Uterus (tissue), 4 donors: ENCODE data around the gene GPBAR1. TPM values are rescaled to one million over a fixed set of nuclear protein-coding genes. Genes with fewer than 3 reads are reported as not detected.

Experiments
- DNase-seq, 2 donors: peaks; one replicate each; pipeline ENCODE4 v3.0.0-alpha.2; 2019 to 2020
- H3K27ac ChIP-seq, 2 donors: fragments of 200-600 bp; sonication (generic); 1 replicate in 1 of 2; 2 replicates in 1 of 2; pipeline ENCODE4 v1.5.1; 2016 to 2018
- H3K27me3 ChIP-seq, 2 donors: fragments of 200-600 bp; sonication (generic); one replicate each; pipeline ENCODE4 v1.5.1; 2018 to 2019; ENCODE audit warnings: control low read depth in 1 of 2
- H3K36me3 ChIP-seq, 2 donors: fragments of 200-600 bp; sonication (generic); one replicate each; pipeline ENCODE4 v1.5.1; 2019; ENCODE audit warnings: control low read depth in 1 of 2
- H3K4me1 ChIP-seq, 2 donors: fragments of 200-600 bp; sonication (generic); one replicate each; pipeline ENCODE4 v1.5.1; 2018 to 2019; ENCODE audit warnings: control low read depth in 1 of 2
- H3K4me3 ChIP-seq, 2 donors: fragments of 200-600 bp; sonication (generic); 1 replicate in 1 of 2; 2 replicates in 1 of 2; pipeline ENCODE4 v1.5.1; 2018 to 2019; ENCODE audit warnings: mild to moderate bottlenecking in 1 of 2
- H3K9me3 ChIP-seq, 2 donors: fragments of 200-600 bp; sonication (generic); one replicate each; pipeline ENCODE4 v1.5.1; 2019; ENCODE audit warnings: control low read depth in 1 of 2
- POLR2A ChIP-seq, 2 donors: fragments of 450-650 bp; IDR thresholded peaks; one replicate each; pipeline ENCODE4 v1.6.1; 2016; ENCODE audit warnings: antibody characterized with exemption in 2 of 2, mild to moderate bottlenecking in 1 of 2, moderate library complexity in 1 of 2
- intact Hi-C: fragments of 100-400 bp; cut with DNase I; formaldehyde crosslinking; loops from one replicate; pipeline ENCODE4 v1.15.1; 2023; ENCODE audit warnings: low total_unique reads
- total RNA-seq, 4 donors: library from RNA; depleted of rRNA in 3 of 4; stranded (reverse); fragments of >200 nt in 3 of 4; gene quantifications; one replicate each; pipeline versions ENCODE4 v1.1.0 to v1.2.4, GENCODE V29; 2014 to 2023
- TF ChIP-seq, protein P1 (sequence below), 4 experiments: fragments of 200-600 bp in 2 of 4; fragments of 450-650 bp in 2 of 4; sonication (generic) in 2 of 4; IDR thresholded peaks; one replicate each; pipeline ENCODE4 v1.5.1; 2016 to 2019; ENCODE audit warnings: antibody characterized with exemption in 4 of 4, mild to moderate bottlenecking in 2 of 4, moderate library complexity in 1 of 4
- donor health status: DM: yes; HTN: yes; CAD: no.

Gene GPBAR1
- total RNA-seq, 4 donors from 2014 or later: 0.29 to 1.0 (median 0.91) TPM; not detected in 1

DNA sequence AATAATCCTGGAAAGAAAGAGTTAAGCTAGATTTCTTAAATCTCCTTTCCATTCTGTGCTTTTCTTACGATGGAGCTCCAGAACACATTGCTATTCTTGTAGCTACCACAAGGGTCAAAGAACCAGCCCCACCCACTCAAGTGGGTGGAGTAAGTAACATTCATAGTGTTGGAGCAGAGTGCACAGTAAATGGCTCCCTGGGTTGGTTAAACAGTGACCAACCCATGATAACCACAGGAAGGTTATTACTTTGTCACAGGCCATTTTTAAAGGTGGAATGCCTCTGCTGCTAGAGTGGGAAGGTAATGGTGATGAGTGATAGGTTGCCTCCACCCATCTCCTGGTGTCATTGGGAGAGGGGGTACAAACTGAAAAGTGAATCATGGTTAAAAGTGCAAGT, 29.9 kb upstream of the GPBAR1 start:
- Histone ChIP-seq H3K4me1 (peaks cover 0 to 5% of the 10 kb centered on the region in 2 donors), H3K27ac (peak overlapping the region in 1 of 2 donors; percentile 56), H3K36me3 (no peaks in the 10 kb centered on the region), H3K4me3 (no peak overlapping the region), H3K9me3 (no peaks in the 10 kb centered on the region), H3K27me3 (no peaks in the 10 kb centered on the region)
- no peak for TF ChIP-seq POLR2A (IDR thresholded peaks at IDR 0.05)
- TF ChIP-seq, protein P1, sequence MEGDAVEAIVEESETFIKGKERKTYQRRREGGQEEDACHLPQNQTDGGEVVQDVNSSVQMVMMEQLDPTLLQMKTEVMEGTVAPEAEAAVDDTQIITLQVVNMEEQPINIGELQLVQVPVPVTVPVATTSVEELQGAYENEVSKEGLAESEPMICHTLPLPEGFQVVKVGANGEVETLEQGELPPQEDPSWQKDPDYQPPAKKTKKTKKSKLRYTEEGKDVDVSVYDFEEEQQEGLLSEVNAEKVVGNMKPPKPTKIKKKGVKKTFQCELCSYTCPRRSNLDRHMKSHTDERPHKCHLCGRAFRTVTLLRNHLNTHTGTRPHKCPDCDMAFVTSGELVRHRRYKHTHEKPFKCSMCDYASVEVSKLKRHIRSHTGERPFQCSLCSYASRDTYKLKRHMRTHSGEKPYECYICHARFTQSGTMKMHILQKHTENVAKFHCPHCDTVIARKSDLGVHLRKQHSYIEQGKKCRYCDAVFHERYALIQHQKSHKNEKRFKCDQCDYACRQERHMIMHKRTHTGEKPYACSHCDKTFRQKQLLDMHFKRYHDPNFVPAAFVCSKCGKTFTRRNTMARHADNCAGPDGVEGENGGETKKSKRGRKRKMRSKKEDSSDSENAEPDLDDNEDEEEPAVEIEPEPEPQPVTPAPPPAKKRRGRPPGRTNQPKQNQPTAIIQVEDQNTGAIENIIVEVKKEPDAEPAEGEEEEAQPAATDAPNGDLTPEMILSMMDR (IDR thresholded peaks at IDR 0.05): no peak
- no peak for DNase-seq
- intact Hi-C loops: no loop called here

DNA sequence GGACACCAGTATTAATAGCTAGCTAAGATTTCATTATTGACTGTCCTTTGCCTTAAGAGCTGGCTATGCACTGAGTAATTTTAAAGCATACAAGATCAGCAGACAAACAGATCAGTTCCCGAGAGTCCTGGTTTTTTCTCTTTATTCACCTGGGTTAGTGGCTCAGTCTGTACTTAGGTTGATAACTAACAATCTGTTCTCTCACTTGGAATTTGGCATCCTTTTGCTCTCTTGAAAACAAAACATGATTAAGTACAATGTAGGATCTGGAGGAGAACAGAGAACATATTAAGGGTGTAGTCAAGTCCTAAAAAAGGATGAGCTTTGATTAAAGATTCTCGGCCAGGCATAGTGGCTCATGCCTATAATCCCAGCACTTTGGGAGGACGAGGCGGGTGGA, 27.3 kb upstream of the GPBAR1 start:
- Histone ChIP-seq H3K36me3 (no peaks in the 10 kb centered on the region), H3K4me3 (no peak overlapping the region), H3K9me3 (no peaks in the 10 kb centered on the region), H3K27ac (no peak overlapping the region), H3K27me3 (no peaks in the 10 kb centered on the region), H3K4me1 (peaks cover 0 to 2% of the 10 kb centered on the region in 2 donors)
- intact Hi-C loops: no loop called here
- no peak for DNase-seq
- TF ChIP-seq, protein P1 (IDR thresholded peaks at IDR 0.05): no peak
- TF ChIP-seq POLR2A (IDR thresholded peaks at IDR 0.05): no peak

DNA sequence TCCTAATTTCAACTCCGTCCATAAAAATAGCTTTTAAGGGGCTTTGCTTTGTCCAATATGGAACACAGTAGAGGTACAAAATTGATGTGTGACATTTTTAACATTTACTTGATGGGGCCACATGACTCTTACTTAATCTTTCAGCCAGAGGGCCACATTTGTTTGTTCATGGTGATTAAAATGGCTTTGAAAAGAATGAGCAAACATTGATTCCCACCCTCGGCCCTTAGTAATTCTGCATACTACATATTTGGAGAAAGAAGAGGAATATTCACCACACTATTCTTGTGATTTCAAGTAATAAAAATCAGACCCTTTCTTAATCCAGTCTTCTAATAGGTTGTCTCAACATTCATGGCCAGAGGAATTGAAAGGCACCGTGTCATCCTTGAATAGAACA, 26.3 kb upstream of the GPBAR1 start:
- no peak for TF ChIP-seq POLR2A (IDR thresholded peaks at IDR 0.05)
- TF ChIP-seq, protein P1 (IDR thresholded peaks at IDR 0.05): no peak
- Histone ChIP-seq H3K36me3 (no peaks in the 10 kb centered on the region), H3K9me3 (no peaks in the 10 kb centered on the region), H3K4me1 (no peaks in the 10 kb centered on the region), H3K27ac (no peak overlapping the region), H3K27me3 (no peaks in the 10 kb centered on the region), H3K4me3 (no peak overlapping the region)
- intact Hi-C loops: no loop called here
- no peak for DNase-seq

DNA sequence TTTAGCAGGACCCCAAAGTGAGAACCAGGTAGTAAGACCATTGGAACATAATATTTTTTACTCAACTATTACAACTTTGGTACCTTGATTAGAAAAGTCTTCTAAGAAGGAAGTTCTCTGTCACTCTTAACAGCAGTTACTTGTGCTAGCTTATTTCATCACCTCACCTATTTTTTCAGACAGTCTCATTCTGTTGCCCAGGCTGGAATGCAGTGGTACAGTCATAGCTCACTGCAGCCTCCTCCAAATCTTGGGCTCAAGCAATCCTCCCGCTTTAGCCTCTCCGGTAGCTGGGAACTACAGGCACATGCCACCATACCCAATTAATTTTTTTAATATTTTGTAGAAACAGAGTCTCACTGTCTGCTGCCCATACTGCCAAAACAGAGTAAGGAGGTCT, 25.8 kb upstream of the GPBAR1 start:
- H3K36me3 ChIP-seq: no peaks in the 10 kb centered on the region
- no peaks in the 10 kb centered on the region for H3K4me1 ChIP-seq
- TF ChIP-seq, protein P1 (IDR thresholded peaks at IDR 0.05): no peak
- TF ChIP-seq POLR2A (IDR thresholded peaks at IDR 0.05): no peak
- intact Hi-C loops: no loop called here
- H3K27me3 ChIP-seq: no peaks in the 10 kb centered on the region
- no peak overlapping the region for H3K27ac ChIP-seq
- H3K4me3 ChIP-seq: no peak overlapping the region
- no peaks in the 10 kb centered on the region for H3K9me3 ChIP-seq
- no peak for DNase-seq

DNA sequence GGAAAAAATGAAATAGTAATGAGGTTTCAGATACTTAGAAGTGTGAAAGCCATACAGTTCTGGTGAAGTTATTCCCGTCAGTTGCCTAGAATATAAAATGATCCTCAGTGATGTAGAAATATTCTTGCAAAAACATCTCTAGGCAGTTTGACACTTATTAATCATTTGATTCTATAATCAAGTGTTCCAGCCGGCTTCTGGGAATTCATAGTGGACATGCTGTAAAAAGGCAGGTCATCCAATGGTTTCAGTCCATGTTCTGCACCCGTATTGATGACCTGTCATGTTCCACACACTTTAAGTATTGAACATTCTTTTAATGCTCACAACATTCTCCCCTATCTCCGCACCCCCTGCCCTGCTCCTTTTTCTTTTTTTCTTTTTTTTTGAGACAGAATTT, 24.0 kb upstream of the GPBAR1 start:
- Histone ChIP-seq H3K36me3 (no peaks in the 10 kb centered on the region), H3K4me3 (no peak overlapping the region), H3K9me3 (no peaks in the 10 kb centered on the region), H3K27me3 (no peaks in the 10 kb centered on the region), H3K27ac (no peak overlapping the region), H3K4me1 (no peaks in the 10 kb centered on the region)
- TF ChIP-seq, protein P1 (IDR thresholded peaks at IDR 0.05): no peak
- TF ChIP-seq POLR2A (IDR thresholded peaks at IDR 0.05): no peak
- intact Hi-C loops: no loop called here
- no peak for DNase-seq
